ENCODE data around the gene INSIG2. TPM values are rescaled to one million over a fixed set of nuclear protein-coding genes. Genes with fewer than 3 reads are reported as not detected.

Gene INSIG2
- total RNA-seq, 1 donor, result 4.0 TPM

DNA sequence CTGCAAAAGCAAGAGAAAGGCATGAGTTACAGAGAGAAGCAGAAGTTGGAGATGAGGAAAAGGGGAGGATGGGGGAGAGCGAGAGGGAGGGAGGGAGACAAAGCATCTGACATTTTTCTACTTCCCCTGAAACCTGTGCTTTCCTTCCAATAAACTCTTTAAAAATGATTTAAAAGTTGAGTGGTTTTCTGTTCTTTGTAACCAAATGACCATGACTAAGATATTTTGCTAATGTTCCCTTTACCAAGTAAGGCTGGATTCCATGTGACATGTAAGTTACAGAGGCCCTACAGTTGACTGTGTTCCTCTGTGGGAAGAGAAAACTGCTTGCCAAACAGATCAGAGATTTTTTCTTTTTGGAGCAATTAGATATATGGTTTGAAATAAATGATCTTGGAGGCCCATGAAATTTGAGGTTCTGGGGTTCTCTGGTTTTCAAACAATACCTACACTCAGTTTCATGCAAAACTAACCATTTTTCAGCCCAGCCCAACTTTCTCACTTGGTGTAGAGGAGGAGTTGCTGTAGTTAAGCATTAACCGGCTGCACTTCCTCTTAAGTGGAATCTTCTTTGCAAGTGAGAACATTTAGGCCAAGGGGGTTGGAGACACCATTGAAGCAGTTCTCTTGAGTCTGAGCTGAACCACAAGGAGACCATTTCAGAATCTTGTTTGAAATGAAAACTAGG is 34.5 kb downstream of the INSIG2 start:
- H3K27me3 ChIP-seq (ENCODE audit: insufficient read depth, low read length), result no peaks in the 10 kb centered on the region
- peaks cover 30% of the 10 kb centered on the region for H3K4me1 ChIP-seq (ENCODE audit: insufficient read depth, low read length)
- H3K4me3 ChIP-seq (ENCODE audit: low read length), result no peak overlapping the region
- H3K9me3 ChIP-seq (ENCODE audit: low read depth, low read length), result no peaks in the 10 kb centered on the region

DNA sequence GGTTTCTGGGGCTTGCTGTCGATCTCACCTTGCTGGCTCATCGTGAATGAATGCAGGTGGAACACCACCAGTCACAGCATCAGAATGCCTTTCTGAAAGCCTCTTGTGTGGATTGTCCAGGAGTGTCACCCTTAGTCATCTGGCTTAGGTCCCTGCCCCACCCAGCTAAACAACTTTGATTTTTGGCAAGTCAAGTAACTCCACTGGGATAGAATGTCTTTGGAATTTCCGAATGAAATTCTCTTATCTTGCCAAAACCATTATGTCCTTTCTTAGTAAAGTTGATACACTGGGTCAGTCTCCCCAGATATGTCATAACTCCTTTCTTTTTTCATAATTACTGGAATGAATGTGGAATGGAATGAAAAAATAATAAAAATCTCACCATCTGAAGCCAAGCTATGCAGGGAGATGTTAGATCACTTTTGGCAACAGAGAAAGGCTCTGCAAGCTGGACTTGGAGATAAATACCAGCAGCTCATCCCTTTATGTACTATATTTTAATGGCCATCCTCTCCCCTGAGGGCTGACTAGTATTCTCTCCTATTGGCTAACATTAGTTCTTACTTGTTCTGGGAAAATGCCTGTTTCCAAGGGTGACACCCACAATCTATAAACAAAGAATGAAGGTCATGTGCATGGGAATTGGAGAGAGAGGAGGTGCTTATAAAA is 35.4 kb downstream of the INSIG2 start:
- peaks cover 30% of the 10 kb centered on the region for H3K4me1 ChIP-seq (ENCODE audit: insufficient read depth, low read length)
- no peaks in the 10 kb centered on the region for H3K27me3 ChIP-seq (ENCODE audit: insufficient read depth, low read length)
- H3K4me3 ChIP-seq (ENCODE audit: low read length), result no peak overlapping the region
- no peaks in the 10 kb centered on the region for H3K9me3 ChIP-seq (ENCODE audit: low read depth, low read length)

DNA sequence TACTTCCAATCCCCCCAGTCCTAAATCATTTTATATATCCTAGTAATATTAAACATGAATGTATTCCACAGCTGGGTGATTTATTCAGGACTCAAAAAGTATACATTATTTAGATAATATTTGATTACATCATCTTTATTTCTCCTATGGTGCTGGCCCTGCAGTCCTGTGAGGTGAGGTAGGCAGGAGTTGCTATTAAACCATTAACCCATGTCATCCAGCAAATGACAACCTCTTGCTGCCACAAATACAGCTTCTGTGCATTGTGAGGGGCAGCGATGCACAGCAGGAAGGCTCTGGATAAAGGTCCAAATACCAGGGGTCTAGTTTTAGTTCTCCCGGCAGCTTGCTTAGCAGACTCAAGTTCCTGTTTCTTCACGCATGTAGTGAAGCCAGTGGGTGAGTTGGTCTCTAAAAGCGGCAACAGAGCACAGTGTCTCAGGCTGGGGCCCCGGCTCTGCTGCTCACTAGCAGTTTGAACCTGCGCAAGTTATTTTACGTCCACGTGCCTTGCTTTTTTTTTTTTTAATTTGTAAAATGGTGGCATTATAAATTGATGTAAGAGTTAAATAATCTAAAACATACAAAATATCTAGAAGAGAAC is 36.1 kb downstream of the INSIG2 start:
- H3K4me3 ChIP-seq (ENCODE audit: low read length), result no peak overlapping the region
- no peaks in the 10 kb centered on the region for H3K27me3 ChIP-seq (ENCODE audit: insufficient read depth, low read length)
- H3K4me1 ChIP-seq (ENCODE audit: insufficient read depth, low read length), result peaks cover 30% of the 10 kb centered on the region
- H3K9me3 ChIP-seq (ENCODE audit: low read depth, low read length), result no peaks in the 10 kb centered on the region

DNA sequence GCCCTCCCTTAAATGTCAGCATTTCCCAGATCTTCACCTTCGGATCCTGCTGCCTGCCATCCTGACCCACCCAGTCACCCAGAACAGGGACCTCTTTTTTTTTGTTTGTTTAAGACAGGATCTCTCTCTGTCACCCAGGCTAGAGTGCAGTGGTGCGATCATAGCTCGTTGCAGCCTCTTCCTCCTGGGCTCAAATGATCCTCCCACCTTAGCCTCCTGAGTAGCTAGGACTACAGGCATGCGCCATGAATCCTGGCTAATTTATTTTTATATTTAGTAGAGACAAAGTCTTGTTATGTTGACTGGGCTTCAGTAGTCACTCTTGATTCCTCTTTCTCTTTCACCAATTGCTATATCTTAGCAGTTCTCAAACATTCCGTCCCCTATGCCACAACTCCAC is 39.0 kb downstream of the INSIG2 start:
- Histone ChIP-seq H3K9me3 (ENCODE audit: low read depth, low read length) (no peaks in the 10 kb centered on the region), H3K4me1 (ENCODE audit: insufficient read depth, low read length) (peaks cover 25% of the 10 kb centered on the region), H3K27me3 (ENCODE audit: insufficient read depth, low read length) (no peaks in the 10 kb centered on the region), H3K4me3 (ENCODE audit: low read length) (no peak overlapping the region)

DNA sequence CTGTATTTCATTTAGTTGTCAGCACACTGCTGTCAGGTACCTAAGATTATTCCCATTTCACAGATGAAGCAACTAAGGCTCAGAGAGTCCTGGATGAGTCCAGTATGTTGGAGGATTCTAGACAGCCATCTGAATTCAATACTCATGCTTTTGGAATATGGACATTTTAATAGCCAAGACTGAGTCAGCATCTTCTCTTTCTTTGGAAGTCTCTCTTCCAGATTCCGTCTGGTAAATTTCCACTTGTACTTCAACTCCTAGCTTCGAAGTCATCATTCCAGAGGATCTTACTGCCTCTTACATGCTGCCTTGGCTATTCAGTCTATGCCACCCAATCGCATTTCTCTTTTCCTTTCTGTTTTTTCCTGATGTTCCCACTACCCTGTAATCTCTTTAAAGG is 40.6 kb downstream of the INSIG2 start:
- Histone ChIP-seq H3K27me3 (ENCODE audit: insufficient read depth, low read length) (no peaks in the 10 kb centered on the region), H3K4me3 (ENCODE audit: low read length) (no peak overlapping the region), H3K4me1 (ENCODE audit: insufficient read depth, low read length) (peaks cover 10% of the 10 kb centered on the region), H3K9me3 (ENCODE audit: low read depth, low read length) (no peaks in the 10 kb centered on the region)

DNA sequence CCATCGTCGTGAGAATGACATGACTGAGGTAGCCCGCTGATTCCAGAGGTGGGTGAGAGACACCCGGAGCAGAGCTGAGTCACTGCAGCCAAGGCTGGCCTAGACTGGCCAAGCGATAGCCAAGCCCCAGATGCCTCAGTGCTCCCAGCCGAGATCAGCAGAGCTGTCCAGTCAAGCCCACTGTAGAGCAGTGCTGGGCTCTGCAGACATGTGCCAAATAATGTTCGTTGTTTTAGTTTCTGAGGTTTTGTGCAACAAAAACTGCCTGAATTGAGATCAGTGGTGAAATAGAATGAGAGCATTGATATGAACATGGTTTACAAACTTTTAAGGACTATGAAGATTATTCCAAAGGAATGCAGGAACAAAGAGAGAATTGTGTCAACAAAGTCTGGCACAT is 42.1 kb downstream of the INSIG2 start:
- no peak overlapping the region for H3K4me3 ChIP-seq (ENCODE audit: low read length)
- no peaks in the 10 kb centered on the region for H3K4me1 ChIP-seq (ENCODE audit: insufficient read depth, low read length)
- H3K9me3 ChIP-seq (ENCODE audit: low read depth, low read length), result no peaks in the 10 kb centered on the region
- H3K27me3 ChIP-seq (ENCODE audit: insufficient read depth, low read length), result no peaks in the 10 kb centered on the region

DNA sequence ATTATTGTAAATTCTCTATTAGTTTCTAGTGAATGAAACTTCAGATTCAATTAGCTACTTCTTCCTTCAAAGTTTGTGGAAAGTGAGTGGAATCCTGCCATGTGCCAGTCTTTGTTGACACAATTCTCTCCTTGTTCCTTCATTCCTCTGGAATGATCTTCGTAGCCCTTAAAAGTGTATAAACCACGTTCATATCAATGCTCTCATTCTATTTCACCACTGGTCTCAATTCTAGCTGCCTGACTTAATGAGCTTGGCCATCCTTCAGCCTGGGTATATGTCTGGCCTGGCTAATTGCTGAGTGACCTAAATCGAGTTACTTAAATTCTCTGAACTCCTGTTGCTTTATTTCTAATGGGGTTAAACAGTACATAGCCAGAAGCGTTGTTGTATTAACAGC is 43.5 kb downstream of the INSIG2 start:
- no peak overlapping the region for H3K4me3 ChIP-seq (ENCODE audit: low read length)
- no peaks in the 10 kb centered on the region for H3K4me1 ChIP-seq (ENCODE audit: insufficient read depth, low read length)
- no peaks in the 10 kb centered on the region for H3K9me3 ChIP-seq (ENCODE audit: low read depth, low read length)
- H3K27me3 ChIP-seq (ENCODE audit: insufficient read depth, low read length), result no peaks in the 10 kb centered on the region

DNA sequence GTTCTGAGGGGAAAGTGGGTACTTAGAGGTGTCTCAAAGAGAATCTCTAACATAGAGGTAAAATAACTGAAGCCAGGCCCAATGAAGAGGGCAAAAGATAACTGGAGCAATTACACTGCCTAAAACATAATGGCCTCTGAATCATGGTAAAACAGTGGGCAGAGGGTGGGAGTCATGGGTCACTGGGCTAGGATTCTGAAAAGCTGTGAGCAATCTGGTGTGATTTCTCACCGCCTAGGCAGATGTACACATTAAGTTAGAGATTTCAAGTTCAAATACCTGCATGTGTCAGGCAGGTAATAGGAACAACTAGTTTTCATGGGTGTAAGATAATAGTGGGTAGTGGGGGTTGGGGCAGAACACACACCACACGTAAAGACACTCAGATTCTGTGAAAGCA is 45.6 kb downstream of the INSIG2 start:
- H3K27me3 ChIP-seq (ENCODE audit: insufficient read depth, low read length), result no peaks in the 10 kb centered on the region
- no peak overlapping the region for H3K4me3 ChIP-seq (ENCODE audit: low read length)
- no peaks in the 10 kb centered on the region for H3K9me3 ChIP-seq (ENCODE audit: low read depth, low read length)
- H3K4me1 ChIP-seq (ENCODE audit: insufficient read depth, low read length), result no peaks in the 10 kb centered on the region

DNA sequence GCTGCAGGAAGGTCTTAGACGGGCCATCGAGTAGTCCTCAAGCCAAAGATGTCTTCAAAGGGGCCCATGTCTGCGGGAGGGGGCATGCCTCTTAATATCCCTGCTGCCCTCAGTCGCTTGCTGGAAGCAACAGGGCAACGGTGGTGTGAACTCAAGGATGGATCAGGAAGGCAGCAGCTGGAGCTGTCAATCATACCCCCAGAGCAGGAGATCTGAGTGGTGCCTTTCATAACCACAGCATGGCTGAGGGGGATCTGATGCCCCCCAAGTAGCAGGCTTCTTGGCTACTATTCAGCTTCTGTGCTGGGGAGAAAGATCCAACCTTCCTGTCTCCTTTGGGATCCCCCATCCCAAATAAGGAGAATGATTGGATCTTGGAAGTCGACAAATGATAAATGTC is 46.4 kb downstream of the INSIG2 start:
- no peak overlapping the region for H3K4me3 ChIP-seq (ENCODE audit: low read length)
- no peaks in the 10 kb centered on the region for H3K27me3 ChIP-seq (ENCODE audit: insufficient read depth, low read length)
- no peaks in the 10 kb centered on the region for H3K4me1 ChIP-seq (ENCODE audit: insufficient read depth, low read length)
- H3K9me3 ChIP-seq (ENCODE audit: low read depth, low read length), result no peaks in the 10 kb centered on the region

DNA sequence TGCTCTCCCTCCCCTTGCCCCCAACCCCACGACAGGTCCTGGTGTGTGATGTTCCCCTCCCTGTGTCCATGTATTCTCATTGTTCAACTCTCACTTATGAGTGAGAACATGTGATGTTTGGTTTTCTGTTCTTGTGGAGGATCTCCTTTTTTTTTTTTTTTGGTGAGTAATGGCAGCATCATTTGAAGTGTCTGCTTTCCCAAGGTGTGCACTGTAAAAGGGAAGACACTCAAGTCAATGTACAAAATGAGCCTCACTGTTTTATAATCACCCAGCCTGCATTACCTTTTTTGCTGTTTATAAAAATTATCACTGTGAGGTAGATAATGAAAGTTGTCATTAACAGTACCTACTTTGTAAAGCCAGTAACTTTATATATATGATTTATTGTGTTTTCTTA is 56.9 kb downstream of the INSIG2 start:
- H3K9me3 ChIP-seq (ENCODE audit: low read depth, low read length), result no peaks in the 10 kb centered on the region
- peaks cover 2% of the 10 kb centered on the region for H3K27me3 ChIP-seq (ENCODE audit: insufficient read depth, low read length)
- no peak overlapping the region for H3K4me3 ChIP-seq (ENCODE audit: low read length)
- no peaks in the 10 kb centered on the region for H3K4me1 ChIP-seq (ENCODE audit: insufficient read depth, low read length)

DNA sequence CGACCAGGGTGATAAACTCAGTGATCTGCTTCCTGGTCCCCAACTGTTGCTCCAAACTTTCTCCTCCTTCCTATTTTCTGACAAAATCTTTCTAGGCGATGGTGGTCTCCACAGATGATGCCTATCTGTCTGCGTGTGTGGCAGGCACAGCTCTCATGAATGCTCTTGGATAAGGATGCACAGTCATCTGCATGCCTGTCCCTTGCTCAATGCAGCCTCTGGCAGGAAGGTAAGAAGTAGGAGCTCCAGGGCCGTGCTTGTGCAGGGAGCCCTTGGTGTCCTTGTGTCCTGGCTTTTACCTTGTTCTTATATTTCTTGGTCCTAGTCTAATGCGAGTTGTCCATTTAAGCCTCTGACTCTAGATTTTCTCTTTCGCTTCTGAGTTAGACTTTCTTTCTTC is 57.5 kb downstream of the INSIG2 start:
- H3K4me1 ChIP-seq (ENCODE audit: insufficient read depth, low read length), result no peaks in the 10 kb centered on the region
- no peaks in the 10 kb centered on the region for H3K9me3 ChIP-seq (ENCODE audit: low read depth, low read length)
- H3K4me3 ChIP-seq (ENCODE audit: low read length), result no peak overlapping the region
- peaks cover 2% of the 10 kb centered on the region for H3K27me3 ChIP-seq (ENCODE audit: insufficient read depth, low read length)

DNA sequence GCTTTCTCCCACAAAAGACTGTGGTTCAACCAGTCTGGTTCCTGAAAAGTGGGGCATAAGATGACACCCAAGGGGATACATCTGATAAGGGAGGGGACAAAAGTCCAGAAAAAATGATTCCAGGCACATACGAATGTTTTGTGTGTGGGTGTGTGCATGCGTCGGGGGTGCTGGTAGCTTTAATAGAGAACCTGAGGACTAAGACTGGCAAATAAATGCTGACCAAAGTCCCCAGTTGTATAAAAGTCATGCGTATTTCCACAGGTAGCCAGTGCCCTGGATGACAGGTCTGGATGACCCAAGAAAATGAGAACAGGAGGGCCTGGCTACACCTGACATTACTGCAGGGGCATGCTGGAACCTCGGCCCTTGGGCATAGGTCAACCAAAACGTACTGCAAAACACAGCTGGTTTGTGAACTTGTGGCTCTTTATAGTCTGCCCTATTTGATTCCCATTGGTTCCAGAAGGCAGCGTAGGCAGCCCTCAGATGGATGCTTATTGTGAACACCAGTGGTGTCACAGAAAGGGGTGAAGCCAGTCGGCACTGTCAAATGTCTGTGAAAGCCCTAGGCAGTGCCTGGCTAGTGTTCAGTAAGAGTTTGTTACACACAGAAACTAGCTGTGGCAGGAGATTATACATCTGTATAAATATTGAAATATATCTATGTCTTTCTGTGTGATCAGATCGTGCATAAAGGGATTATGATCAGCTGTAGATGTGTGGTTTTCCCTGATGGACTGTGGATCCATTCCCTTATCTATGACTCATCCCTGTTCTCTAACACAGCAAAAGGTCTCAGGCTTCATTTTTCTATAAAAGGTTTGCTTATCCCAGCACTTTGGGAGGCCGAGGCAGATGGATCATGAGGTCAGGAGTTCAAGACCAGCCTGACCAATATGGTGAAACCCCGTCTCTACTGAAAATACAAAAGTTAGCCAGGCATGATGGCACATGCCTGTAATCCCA is 58.3 kb downstream of the INSIG2 start:
- peaks cover 2% of the 10 kb centered on the region for H3K27me3 ChIP-seq (ENCODE audit: insufficient read depth, low read length)
- H3K4me1 ChIP-seq (ENCODE audit: insufficient read depth, low read length), result no peaks in the 10 kb centered on the region
- H3K9me3 ChIP-seq (ENCODE audit: low read depth, low read length), result no peaks in the 10 kb centered on the region
- H3K4me3 ChIP-seq (ENCODE audit: low read length), result no peak overlapping the region

DNA sequence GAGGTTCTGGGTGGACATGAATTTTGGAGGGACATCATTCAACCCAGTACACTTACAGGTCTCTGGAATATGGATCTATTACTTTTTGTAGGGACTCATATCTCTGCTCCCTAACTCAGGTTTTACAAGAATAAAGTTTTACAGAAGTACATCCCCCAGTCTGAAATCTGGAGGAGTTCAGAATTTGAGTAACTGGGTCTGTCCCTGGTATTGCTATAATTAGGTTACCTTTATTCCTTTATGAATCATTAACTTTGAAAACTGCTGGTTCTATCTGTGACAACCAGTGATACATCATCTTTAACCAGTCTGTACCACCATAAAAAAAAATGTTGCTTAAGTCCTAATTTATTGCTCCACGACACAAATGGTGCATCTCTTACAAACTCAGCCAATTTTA is 59.9 kb downstream of the INSIG2 start:
- Histone ChIP-seq H3K4me1 (ENCODE audit: insufficient read depth, low read length) (no peaks in the 10 kb centered on the region), H3K4me3 (ENCODE audit: low read length) (no peak overlapping the region), H3K27me3 (ENCODE audit: insufficient read depth, low read length) (peaks cover 2% of the 10 kb centered on the region), H3K9me3 (ENCODE audit: low read depth, low read length) (no peaks in the 10 kb centered on the region)

DNA sequence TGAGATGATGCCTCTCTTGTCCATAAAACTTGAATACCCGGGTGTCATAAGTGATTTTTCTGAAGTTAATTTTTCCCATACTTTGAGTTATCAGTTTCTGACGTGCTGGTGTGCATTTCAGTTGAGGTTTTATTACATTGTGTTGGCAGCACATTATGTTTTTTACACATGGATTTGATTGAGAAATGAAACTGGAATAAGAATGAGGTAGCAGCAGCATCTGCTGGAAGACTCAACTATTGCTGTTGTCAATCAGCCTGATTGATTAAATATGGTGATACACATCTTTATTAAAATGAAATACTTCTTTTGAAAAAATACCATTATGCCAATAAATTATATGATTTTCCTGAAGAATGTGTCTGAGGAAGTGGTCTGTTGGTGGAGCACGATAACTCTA is 60.5 kb downstream of the INSIG2 start:
- Histone ChIP-seq H3K9me3 (ENCODE audit: low read depth, low read length) (no peaks in the 10 kb centered on the region), H3K4me3 (ENCODE audit: low read length) (no peak overlapping the region), H3K27me3 (ENCODE audit: insufficient read depth, low read length) (peaks cover 2% of the 10 kb centered on the region), H3K4me1 (ENCODE audit: insufficient read depth, low read length) (no peaks in the 10 kb centered on the region)

DNA sequence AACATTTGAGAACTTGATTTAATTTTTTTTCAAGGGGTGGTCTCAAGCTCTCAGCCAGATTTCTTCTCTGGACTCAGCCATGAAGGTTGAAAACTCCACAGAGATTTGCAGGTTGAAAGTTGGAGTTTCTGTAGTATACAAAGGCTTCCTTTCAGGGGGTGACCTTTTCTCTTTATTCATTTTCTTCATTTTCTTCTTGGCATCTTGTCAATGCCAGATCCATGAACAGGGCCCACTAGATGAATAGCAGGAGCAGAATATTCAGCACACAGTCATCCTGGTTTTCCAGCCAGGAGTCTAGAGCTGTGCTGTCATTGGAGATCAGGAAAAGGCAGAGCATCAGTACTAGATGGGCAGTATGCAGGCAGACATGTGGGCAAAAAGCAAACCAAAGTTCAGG is 62.0 kb downstream of the INSIG2 start:
- H3K4me1 ChIP-seq (ENCODE audit: insufficient read depth, low read length), result no peaks in the 10 kb centered on the region
- H3K9me3 ChIP-seq (ENCODE audit: low read depth, low read length), result no peaks in the 10 kb centered on the region
- no peak overlapping the region for H3K4me3 ChIP-seq (ENCODE audit: low read length)
- H3K27me3 ChIP-seq (ENCODE audit: insufficient read depth, low read length), result peaks cover 2% of the 10 kb centered on the region
